ENCODE results near the gene TRAF6. TPM values are rescaled to one million over a fixed set of nuclear protein-coding genes. Genes with fewer than 3 reads are reported as not detected.

The TRAF6 gene
- total RNA-seq, 1 donor from 2014 or later = 12.2 TPM

GRCh38 chr11:36437413-36437812 lies 72.7 kb downstream of the TRAF6 start:
- intact Hi-C loops (cut with micrococcal nuclease) = no loop called here

Other genes with a start within 250 kb of the TRAF6 start
- gene COMMD9, start 220.8 kb downstream of the TRAF6 start, total RNA-seq = 51.3 and 53.6 TPM in 2 replicates
- gene PRR5L, start 214.0 kb downstream of the TRAF6 start, total RNA-seq = 8.1 and 8.9 TPM in 2 replicates
- 0.09 and 0.18 TPM in 2 replicates for gene RAG1, start 57.7 kb upstream of the TRAF6 start, total RNA-seq
- 1.6 and 1.9 TPM in 2 replicates for gene IFTAP, start 84.2 kb upstream of the TRAF6 start, total RNA-seq
- gene RAG2, start 88.0 kb upstream of the TRAF6 start, total RNA-seq = not detected in 2 replicates